GM23338 (cell line): ENCODE measurements around the gene LHX3. TPM values are rescaled to one million over a fixed set of nuclear protein-coding genes. Genes with fewer than 3 reads are reported as not detected.

Experiments
- ATAC-seq: fragments of 200-7000 bp; cut with Tn5 transposase; 3 replicates; pipeline ENCODE4 v1.9.1; 2020
- DNase-seq: peaks from one replicate; pipeline ENCODE4 v3.0.0-alpha.2; 2015; ENCODE audit warnings: low spot score
- H2AFZ ChIP-seq: fragments of 200-600 bp; sonication (generic); 2 replicates; pipeline ENCODE4 v1.8.0; 2016; ENCODE audit warnings: antibody characterized with exemption, mild to moderate bottlenecking, moderate library complexity
- H3F3A ChIP-seq: fragments of 200-600 bp; sonication (generic); replicated peaks from 2 replicates; pipeline ENCODE4 v1.8.0; 2017; ENCODE audit warnings: antibody characterized with exemption, mixed run types, low read depth
- H3K27ac ChIP-seq: fragments of 200-600 bp; sonication (generic); 2 replicates; pipeline ENCODE4 v1.6.1; 2016; ENCODE audit warnings: low read depth
- H3K27me3 ChIP-seq: fragments of 200-600 bp; sonication (generic); 2 replicates; pipeline ENCODE4 v1.8.0; 2016; ENCODE audit warnings: mild to moderate bottlenecking, mixed run types, moderate library complexity; ENCODE audit not compliant: insufficient read depth
- H3K36me3 ChIP-seq: fragments of 200-600 bp; sonication (generic); 2 replicates; pipeline ENCODE4 v1.8.0; 2016; ENCODE audit warnings: mild to moderate bottlenecking; ENCODE audit not compliant: insufficient read depth
- H3K4me1 ChIP-seq: fragments of 200-600 bp; sonication (generic); 2 replicates; pipeline ENCODE4 v1.8.0; 2016; ENCODE audit warnings: mild to moderate bottlenecking, moderate library complexity; ENCODE audit not compliant: insufficient read depth
- H3K4me2 ChIP-seq: fragments of 200-600 bp; sonication (generic); 2 replicates; pipeline ENCODE4 v1.7.1; 2017; ENCODE audit warnings: mixed run types
- H3K4me3 ChIP-seq: fragments of 200-600 bp; sonication (generic); 2 replicates; pipeline ENCODE4 v1.6.1; 2016; ENCODE audit warnings: mixed run types
- H3K79me2 ChIP-seq: fragments of 200-600 bp; sonication (generic); replicated peaks from 2 replicates; pipeline ENCODE4 v1.8.0; 2017; ENCODE audit warnings: mild to moderate bottlenecking; ENCODE audit not compliant: insufficient read depth
- H3K9me2 ChIP-seq: fragments of 200-600 bp; sonication (generic); 2 replicates; pipeline ENCODE4 v1.8.0; 2017; ENCODE audit not compliant: insufficient read depth
- H4K20me1 ChIP-seq: fragments of 200-600 bp; sonication (generic); replicated peaks from 2 replicates; pipeline ENCODE4 v1.8.0; 2017; ENCODE audit warnings: mild to moderate bottlenecking; ENCODE audit not compliant: insufficient read depth
- H3K27ac Mint-ChIP-seq: 2 replicates; pipeline ENCODE4 v1.8.0; 2020; ENCODE audit warnings: inconsistent platforms, mild to moderate bottlenecking, moderate library complexity, mixed read lengths
- H3K27me3 Mint-ChIP-seq: 3 replicates; pipeline ENCODE4 v1.8.0; 2022; ENCODE audit warnings: low read depth, mild to moderate bottlenecking, moderate library complexity, mixed read lengths, inconsistent platforms; ENCODE audit not compliant: insufficient read depth, poor library complexity
- H3K36me3 Mint-ChIP-seq: 3 replicates; pipeline ENCODE4 v1.8.0; 2021; ENCODE audit warnings: low read depth, mild to moderate bottlenecking, inconsistent platforms, moderate library complexity, mixed read lengths
- H3K4me1 Mint-ChIP-seq: 3 replicates; pipeline ENCODE4 v1.8.0; 2020; ENCODE audit warnings: mild to moderate bottlenecking, inconsistent platforms, mixed read lengths
- H3K4me3 Mint-ChIP-seq: 3 replicates; pipeline ENCODE4 v1.8.0; 2021; ENCODE audit warnings: moderate library complexity, mild to moderate bottlenecking, inconsistent platforms, mixed read lengths
- H3K9me3 Mint-ChIP-seq: 3 replicates; pipeline ENCODE4 v1.8.0; 2020; ENCODE audit warnings: moderate library complexity, mild to moderate bottlenecking, inconsistent platforms, mixed read lengths
- CTCF ChIP-seq, 2 experiments: fragments of 200-600 bp in 1 of 2; sonication (generic) in 1 of 2; conservative IDR thresholded peaks; 2 replicates each; pipeline versions ENCODE4 v1.5.1 to v1.6.1; 2016 to 2017; ENCODE audit warnings: antibody characterized with exemption in 2 of 2, low read depth in 2 of 2, mild to moderate bottlenecking in 2 of 2, moderate library complexity in 1 of 2
- EZH2 ChIP-seq: fragments of 200-600 bp; sonication (generic); IDR thresholded peaks from one replicate; pipeline ENCODE4 v1.8.0; 2017; ENCODE audit warnings: antibody characterized with exemption, mild to moderate bottlenecking, low read depth; ENCODE audit not compliant: unreplicated experiment
- EZH2phosphoT487 ChIP-seq: fragments of 200-600 bp; sonication (generic); IDR thresholded peaks from one replicate; pipeline ENCODE4 v1.8.1; 2018; ENCODE audit warnings: antibody characterized with exemption; ENCODE audit not compliant: unreplicated experiment
- JUNB ChIP-seq: IDR thresholded peaks from one replicate; pipeline ENCODE4 v1.6.1; 2016; ENCODE audit warnings: antibody characterized with exemption; ENCODE audit not compliant: unreplicated experiment
- NANOG ChIP-seq: IDR thresholded peaks from 2 replicates; pipeline ENCODE4 v1.6.1; 2016; ENCODE audit warnings: antibody characterized with exemption, borderline replicate concordance
- REST ChIP-seq: IDR thresholded peaks from one replicate; pipeline ENCODE4 v1.6.1; 2018; ENCODE audit warnings: antibody characterized with exemption; ENCODE audit not compliant: unreplicated experiment
- STAT1 ChIP-seq: IDR thresholded peaks from one replicate; pipeline ENCODE4 v1.6.1; 2016; ENCODE audit warnings: antibody characterized with exemption; ENCODE audit not compliant: unreplicated experiment
- ZNF331 ChIP-seq: fragments of 250-450 bp; sonication (Bioruptor Pico); IDR thresholded peaks from 2 replicates; pipeline ENCODE4 v1.5.0; 2020; ENCODE audit warnings: low read depth, mild to moderate bottlenecking, moderate library complexity
- ZNF462 ChIP-seq: fragments of 250-450 bp; sonication (Bioruptor Pico); IDR thresholded peaks from 2 replicates; pipeline ENCODE4 v1.5.0; 2020; ENCODE audit warnings: mild to moderate bottlenecking, moderate library complexity
- polyA plus RNA-seq: library from polyadenylated mRNA; unstranded; fragments of >200 nt; fragmentation: Nextera tagmentation; extraction: Ambion mirVana; gene quantifications from 2 replicates; pipeline ENCODE4 v1.2.1, GENCODE V29; 2016
- total RNA-seq: library from RNA; depleted of rRNA; stranded (reverse); fragments of >200 nt; shearing (Covaris generic); gene quantifications from 2 replicates; pipeline ENCODE4 v1.2.3, GENCODE V29; 2014

The LHX3 gene
- total and polyA plus RNA-seq, 2 experiments from 2014 or later = 0.08 TPM; not detected in 1

- no peak for TF ChIP-seq ZNF462 (CRISPR knock-in tag)
- no peak for TF ChIP-seq REST
These were observed 14.3 kb upstream of the LHX3 start (continued) for GRCh38 chr9:136219276-136219675.

- Histone ChIP-seq H3K9me2 (no peaks in the 10 kb centered on the region), H3F3A (no peaks in the 10 kb centered on the region), H3K36me3 (no peaks in the 10 kb centered on the region; the same call in 1 of the 2 replicates), H3K79me2 (peaks cover 25% of the 10 kb centered on the region), H4K20me1 (no peaks in the 10 kb centered on the region; the same call in 1 of the 2 replicates), H2AFZ (no peak overlapping the region), H3K27me3 (no peaks in the 10 kb centered on the region), H3K27ac (no peak overlapping the region), H3K4me1 (no peaks in the 10 kb centered on the region), H3K4me2 (no peak overlapping the region), H3K4me3 (no peak overlapping the region)
- TF ChIP-seq ZNF331 = no peak
- no peak for TF ChIP-seq JUNB
- TF ChIP-seq CTCF (conservative IDR thresholded peaks at IDR 0.05; ENCODE audit: low read depth in 2 of 2) = peak in 1 of 2 experiments; percentile 46; a peak in 2 of 4 replicates
- TF ChIP-seq STAT1 = no peak
- TF ChIP-seq NANOG = no peak
- TF ChIP-seq EZH2phosphoT487 = no peak
- no peak for TF ChIP-seq EZH2
- no peak overlapping the region for H3K4me3 Mint-ChIP-seq
- DNase-seq = no peak
- H3K36me3 Mint-ChIP-seq = peaks cover 49% of the 10 kb centered on the region
- no peak overlapping the region for H3K27ac Mint-ChIP-seq
- no peaks in the 10 kb centered on the region for H3K4me1 Mint-ChIP-seq
- H3K9me3 Mint-ChIP-seq = no peaks in the 10 kb centered on the region
- peaks cover 4% of the 10 kb centered on the region for H3K27me3 Mint-ChIP-seq
- ATAC-seq = peak; percentile 34; the same call in 2 of the 3 replicates
These were observed 13.7 kb upstream of the LHX3 start for GRCh38 chr9:136218673-136219072.
